HUES6 (cell line): Measurements from ENCODE around the gene PYCR2.
A peak's percentile ranks its signal among the peaks of the same experiment; 100 is the strongest.
"Not testable (repeated sequence)": the region's sequence is repeated elsewhere in the genome, so short reads cannot be mapped to it uniquely, and the experiment has no call there.

Experiments
- H3K27ac ChIP-seq: 2 replicates; pipeline ENCODE4 v1.7.0; 2013; ENCODE audit warnings: low read depth, mild to moderate bottlenecking, low read length, inconsistent platforms
- H3K27me3 ChIP-seq: 2 replicates; pipeline ENCODE4 v1.6.1; 2013; ENCODE audit warnings: low read length; ENCODE audit not compliant: control insufficient read depth, insufficient read depth
- H3K36me3 ChIP-seq: 2 replicates; pipeline ENCODE4 v1.6.1; 2013; ENCODE audit warnings: low read length; ENCODE audit not compliant: control insufficient read depth, insufficient read depth
- H3K4me1 ChIP-seq: 2 replicates; pipeline ENCODE4 v1.6.1; 2013; ENCODE audit warnings: low read length; ENCODE audit not compliant: control insufficient read depth, insufficient read depth
- H3K4me3 ChIP-seq: 2 replicates; pipeline ENCODE4 v1.5.1; 2013; ENCODE audit warnings: low read depth, low read length
- H3K9ac ChIP-seq: one replicate; pipeline ENCODE4 v1.6.1; 2013; ENCODE audit warnings: mild to moderate bottlenecking, low read length
- H3K9me3 ChIP-seq: 2 replicates; pipeline ENCODE4 v1.6.1; 2013; ENCODE audit warnings: low read depth, low read length; ENCODE audit not compliant: control insufficient read depth, insufficient read depth

Gene PYCR2

GRCh38 chr1:225942574-225942973 lies 18.5 kb upstream of the PYCR2 start:
- peak overlapping the region; percentile 78 for H3K9ac ChIP-seq
- H3K27me3 ChIP-seq, result peaks cover 24% of the 10 kb centered on the region
- no peaks in the 10 kb centered on the region for H3K9me3 ChIP-seq
- no peaks in the 10 kb centered on the region for H3K36me3 ChIP-seq
- H3K27ac ChIP-seq, result no peak overlapping the region
- H3K4me1 ChIP-seq, result peaks cover 68% of the 10 kb centered on the region
- no peak overlapping the region for H3K4me3 ChIP-seq

- H3K4me1 ChIP-seq, result peaks cover 63% of the 10 kb centered on the region
- H3K27me3 ChIP-seq, result peaks cover 18% of the 10 kb centered on the region; the same call in 1 of the 2 replicates
- H3K36me3 ChIP-seq, result no peaks in the 10 kb centered on the region
- H3K9ac ChIP-seq, result peak overlapping the region; percentile 78
- peak overlapping the region; percentile 48; the same call in 1 of the 2 replicates for H3K27ac ChIP-seq
- H3K9me3 ChIP-seq, result no peaks in the 10 kb centered on the region
- H3K4me3 ChIP-seq, result no peak overlapping the region
Observed at GRCh38 chr1:225941942-225942222, 17.8 kb upstream of the PYCR2 start.

DNA sequence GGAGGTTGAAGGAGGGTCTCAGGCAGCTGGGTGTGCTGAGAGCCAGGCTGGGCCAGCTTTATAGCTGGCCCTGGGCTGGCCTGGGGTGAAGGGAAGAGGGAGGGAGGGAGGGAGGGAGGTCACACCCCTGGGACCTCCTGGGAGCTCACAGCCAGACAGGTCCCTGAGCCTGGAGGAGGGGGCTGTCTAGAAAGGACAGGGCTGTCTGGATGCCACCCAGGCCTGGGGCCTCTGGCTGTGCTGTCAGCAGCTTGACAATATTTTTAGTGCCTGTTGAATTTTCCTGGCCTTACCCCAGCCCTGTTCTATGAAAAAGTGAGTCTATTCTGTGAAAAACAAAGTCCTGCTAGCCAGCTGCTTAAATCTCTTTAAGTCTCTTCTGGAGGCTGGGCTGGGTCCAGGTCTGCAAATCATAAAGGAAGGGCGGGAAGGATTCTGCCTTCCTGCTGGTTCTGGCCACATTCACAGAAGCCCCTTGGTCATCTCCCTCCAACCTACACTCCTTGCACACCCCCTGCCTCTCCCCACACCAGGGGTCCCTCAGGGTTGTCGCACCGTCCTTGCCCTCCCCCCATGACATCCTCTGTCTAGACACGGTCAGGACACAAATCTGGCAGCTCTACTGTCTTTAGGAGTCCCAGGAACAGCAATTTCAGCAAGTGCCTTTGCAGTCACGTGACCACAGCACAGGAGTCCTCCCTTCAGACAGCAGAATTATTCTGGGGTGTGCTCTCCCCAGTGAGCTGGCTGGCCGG lies 17.3 kb upstream of the PYCR2 start, which contains the start of gene LEFTY2:
Gene LEFTY2 (minus strand): TSS at position 34 of the 755 bp plus-strand sequence. CDS start 80 bp downstream, outside the sequence.
- H3K27ac ChIP-seq, result peak within 1 kb of the TSS; percentile 48; the same call in 1 of the 2 replicates
- H3K4me1 ChIP-seq, result peaks cover 58% of the 10 kb centered on the region
- peak within 1 kb of the TSS; percentile 54; the same call in 1 of the 2 replicates for H3K4me3 ChIP-seq
- no peaks in the 10 kb centered on the region for H3K9me3 ChIP-seq
- H3K36me3 ChIP-seq, result no peaks in the 10 kb centered on the region
- H3K27me3 ChIP-seq, result peaks cover 14% of the 10 kb centered on the region; the same call in 1 of the 2 replicates
- peak within 1 kb of the TSS; percentile 78 for H3K9ac ChIP-seq

DNA sequence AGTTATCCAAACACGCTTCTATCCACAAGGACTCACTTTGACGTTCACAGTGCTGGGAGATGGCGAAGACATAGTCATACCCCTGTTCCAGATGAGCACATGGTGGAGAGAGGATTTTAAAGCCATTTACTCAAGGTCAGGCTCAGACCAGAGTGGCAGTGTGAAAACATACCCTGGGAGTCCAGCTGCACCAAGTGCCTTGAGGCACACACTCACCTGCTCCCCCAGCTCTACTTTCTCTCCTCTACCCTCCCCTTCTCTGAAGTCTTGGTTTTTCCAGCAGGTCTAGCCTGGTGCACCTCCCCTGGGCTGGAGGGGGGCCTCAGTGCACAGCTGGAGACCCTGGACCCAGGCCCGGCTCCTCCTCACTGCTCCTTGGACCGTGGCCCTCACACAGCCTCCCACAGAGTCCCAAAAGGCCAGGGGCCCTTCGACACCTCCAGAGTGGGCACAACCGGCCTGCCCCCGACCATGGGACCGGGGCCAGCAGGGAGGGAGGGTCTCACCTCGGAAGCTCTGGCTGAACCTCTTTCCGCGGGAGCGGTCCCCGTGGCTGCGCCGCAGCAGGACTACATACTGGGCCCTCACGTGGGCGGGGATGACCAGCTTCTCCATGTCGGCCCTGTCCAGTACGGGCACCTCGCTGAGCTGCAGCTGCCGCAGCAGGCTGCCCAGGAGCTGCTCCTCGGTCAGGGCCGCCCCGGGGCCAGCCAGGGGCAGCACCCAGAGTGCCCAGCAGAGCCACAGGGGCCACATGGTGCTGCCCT lies 16.5 kb upstream of the PYCR2 start:
- Histone ChIP-seq H3K9ac (peak overlapping the region; percentile 78), H3K9me3 (no peaks in the 10 kb centered on the region), H3K4me3 (peak overlapping the region; percentile 54; the same call in 1 of the 2 replicates), H3K36me3 (no peaks in the 10 kb centered on the region), H3K4me1 (peaks cover 50% of the 10 kb centered on the region), H3K27ac (peak overlapping the region; percentile 14; the same call in 1 of the 2 replicates), H3K27me3 (peaks cover 9% of the 10 kb centered on the region; the same call in 1 of the 2 replicates)

DNA sequence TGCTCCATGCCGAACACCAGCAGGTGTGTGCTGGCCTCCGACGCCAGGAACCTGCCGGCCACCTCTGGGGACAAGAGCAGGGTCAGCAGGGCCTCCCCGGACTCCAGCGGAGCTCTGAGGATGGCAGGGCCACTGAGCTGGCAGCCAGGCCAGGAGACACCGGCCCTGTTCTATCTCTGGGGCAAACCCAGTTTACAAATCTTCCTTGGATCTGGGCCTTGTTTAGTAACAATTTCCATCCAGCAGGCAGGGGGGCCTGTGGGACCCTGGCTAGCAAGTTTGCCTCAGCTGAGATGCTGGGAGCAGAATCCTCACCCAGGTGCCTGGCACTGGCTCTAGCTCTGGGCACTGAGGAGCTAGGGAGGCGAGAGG lies 15.9 kb upstream of the PYCR2 start:
- Histone ChIP-seq H3K9ac (peak overlapping the region; percentile 78), H3K4me3 (peak overlapping the region; percentile 54), H3K4me1 (peaks cover 44% of the 10 kb centered on the region)
- not testable (repeated sequence) for H3K27me3 ChIP-seq, H3K27ac ChIP-seq, H3K36me3 ChIP-seq, H3K9me3 ChIP-seq

DNA sequence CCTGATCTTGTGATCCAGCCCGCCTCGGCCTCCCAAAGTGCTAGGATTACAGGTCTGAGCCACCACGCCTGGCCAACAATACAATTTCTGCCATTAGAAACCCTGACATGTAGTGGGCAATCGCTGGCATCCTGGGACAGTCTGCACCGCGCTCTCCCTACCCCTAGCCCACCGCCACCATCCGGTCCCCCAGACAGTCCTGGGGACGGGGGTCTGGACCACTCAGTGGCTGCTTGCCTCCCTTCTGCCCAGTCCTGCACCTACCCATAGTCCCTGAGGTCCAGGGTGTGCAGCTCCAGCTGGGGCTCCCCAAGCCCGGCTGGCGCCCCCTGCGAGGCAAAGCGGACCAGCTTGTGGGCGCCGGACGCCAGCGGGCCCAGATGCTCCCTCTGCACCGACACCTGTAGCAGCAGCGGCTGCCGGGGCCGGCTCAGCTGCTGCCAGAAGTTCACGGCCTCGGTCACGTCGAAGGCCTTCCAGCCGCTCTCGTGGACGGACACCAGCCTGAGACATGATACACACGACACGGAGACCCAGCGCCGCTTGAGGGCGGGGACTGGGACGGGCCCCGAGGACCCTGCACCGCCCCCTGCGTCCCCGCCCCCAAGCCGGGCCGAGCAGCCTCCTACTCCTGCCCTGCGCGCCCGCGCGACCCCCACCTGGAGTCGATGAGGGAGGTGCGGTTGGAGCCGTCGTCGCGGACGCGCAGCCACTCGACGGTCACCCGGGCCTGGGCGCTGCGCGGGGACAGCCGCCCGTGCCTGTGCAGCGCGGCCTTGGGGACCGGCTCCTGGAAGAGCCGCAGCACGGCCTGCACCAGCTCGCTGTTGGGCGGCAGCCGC lies 15.3 kb upstream of the PYCR2 start:
- H3K4me1 ChIP-seq, result peaks cover 38% of the 10 kb centered on the region
- H3K9ac ChIP-seq, result peak overlapping the region; percentile 78
- H3K9me3 ChIP-seq, H3K27me3 ChIP-seq, H3K27ac ChIP-seq, H3K36me3 ChIP-seq: not testable (repeated sequence)
- peak overlapping the region; percentile 54 for H3K4me3 ChIP-seq

DNA sequence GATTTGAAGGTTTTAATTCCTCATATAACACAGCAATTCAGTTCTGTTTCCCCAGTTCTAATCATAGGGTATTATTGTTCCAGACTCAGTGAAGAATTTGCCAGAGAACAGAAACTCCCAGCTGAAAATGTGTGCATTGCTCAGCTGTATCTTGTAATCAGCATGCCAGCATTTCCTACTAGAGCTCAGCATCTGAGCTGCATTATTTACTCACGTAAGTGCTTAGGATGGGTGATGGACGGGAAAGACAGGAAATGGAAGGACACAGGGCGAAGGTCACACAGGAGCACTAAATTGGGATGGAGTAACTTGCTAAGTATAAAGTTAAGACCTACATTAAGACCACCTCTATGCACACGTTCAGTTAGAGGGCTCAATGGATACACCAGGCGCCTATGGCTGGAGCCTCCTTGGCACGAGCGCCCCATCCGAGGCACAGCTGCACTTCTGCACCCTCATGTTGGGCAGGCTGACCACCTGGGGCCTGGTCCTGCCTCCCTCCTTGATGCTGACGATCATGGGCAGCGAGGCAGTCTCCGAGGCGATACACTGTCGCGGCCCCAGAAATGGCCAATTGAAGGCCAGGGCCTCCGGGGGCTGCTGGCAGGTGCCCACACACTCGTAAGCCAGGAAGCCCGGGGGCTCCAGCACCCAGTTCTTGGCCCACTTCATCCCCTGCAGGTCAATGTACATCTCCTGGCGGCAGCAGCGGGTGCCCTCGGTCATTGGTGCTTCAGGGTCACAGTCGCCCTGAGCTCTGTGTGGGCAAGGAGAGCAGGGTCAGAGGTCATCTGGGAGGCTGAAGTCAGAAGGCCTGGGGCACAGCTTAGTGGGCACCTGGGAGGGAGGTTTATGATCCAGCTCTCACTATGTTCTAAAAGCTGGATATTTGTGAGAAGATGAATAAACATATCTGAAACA lies 13.3 kb upstream of the PYCR2 start:
- Histone ChIP-seq H3K4me3 (no peak overlapping the region), H3K36me3 (no peaks in the 10 kb centered on the region), H3K9ac (no peak overlapping the region), H3K9me3 (no peaks in the 10 kb centered on the region), H3K27me3 (no peaks in the 10 kb centered on the region; the same call in 1 of the 2 replicates), H3K4me1 (peaks cover 24% of the 10 kb centered on the region), H3K27ac (no peak overlapping the region)

DNA sequence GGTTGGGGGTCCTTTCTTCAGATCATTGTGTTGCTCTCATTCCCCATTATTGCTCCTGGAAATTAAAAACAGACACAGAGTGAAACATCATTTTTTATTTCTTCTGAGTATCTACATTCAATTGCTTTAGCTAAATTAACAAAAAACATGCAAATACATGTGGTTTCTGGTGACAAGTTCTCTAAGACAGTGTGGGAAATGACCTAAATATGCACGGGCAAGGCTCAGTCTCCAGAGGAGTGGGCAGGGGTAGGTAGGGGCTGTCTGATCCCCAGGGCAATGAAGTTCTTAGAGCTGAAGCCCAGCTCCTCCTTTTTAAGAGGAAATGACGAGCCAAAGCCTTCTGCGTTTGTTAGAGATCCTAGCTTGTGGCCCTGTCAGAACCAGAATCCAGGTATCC lies 12.5 kb upstream of the PYCR2 start:
- Histone ChIP-seq H3K36me3 (no peaks in the 10 kb centered on the region), H3K27me3 (no peaks in the 10 kb centered on the region; the same call in 1 of the 2 replicates), H3K27ac (no peak overlapping the region), H3K9ac (no peak overlapping the region), H3K4me1 (peaks cover 17% of the 10 kb centered on the region), H3K9me3 (no peaks in the 10 kb centered on the region), H3K4me3 (no peak overlapping the region)

- H3K9ac ChIP-seq, H3K9me3 ChIP-seq, H3K27ac ChIP-seq, H3K4me3 ChIP-seq, H3K36me3 ChIP-seq, H3K27me3 ChIP-seq: not testable (repeated sequence)
- H3K4me1 ChIP-seq, result peaks cover 16% of the 10 kb centered on the region
Observed at GRCh38 chr1:225936086-225936485, 12.0 kb upstream of the PYCR2 start.

DNA sequence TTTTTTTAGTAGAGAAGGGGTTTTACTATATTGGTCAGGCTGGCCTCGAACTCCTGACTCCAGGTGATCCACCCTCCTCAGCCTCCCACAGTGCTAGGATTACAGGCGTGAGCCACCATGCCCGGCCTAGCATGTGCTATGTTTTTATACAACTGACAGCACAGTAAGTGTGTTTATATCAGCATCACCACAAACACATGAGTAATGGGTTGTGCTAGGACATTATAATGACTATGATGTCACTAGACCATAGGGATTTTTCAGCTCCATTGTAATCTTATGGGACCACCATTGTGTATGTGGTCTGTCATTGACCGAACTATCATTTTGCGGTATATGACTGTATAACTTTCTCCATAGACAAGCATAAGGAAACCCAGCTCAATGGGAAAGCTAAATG lies 10.7 kb upstream of the PYCR2 start:
- Histone ChIP-seq H3K4me1 (0 out of 2 replicates have a peak, but pooled peaks cover 3% of the 10 kb centered on the region), H3K36me3 (no peaks in the 10 kb centered on the region), H3K27me3 (no peaks in the 10 kb centered on the region), H3K9me3 (no peaks in the 10 kb centered on the region), H3K27ac (no peak overlapping the region), H3K9ac (no peak overlapping the region), H3K4me3 (no peak overlapping the region)
